Endothelial cell of umbilical vein (primary cell): Measurements from ENCODE around the gene COL18A1. TPM values are rescaled to one million over a fixed set of nuclear protein-coding genes. Genes with fewer than 3 reads are reported as not detected.

ENCODE experiments used
- BruUV-seq: library from RNA; stranded (reverse); fragments of 400-500 nt; replicated peaks from 2 replicates; lab custom pipeline; 2021; lab: Mats Ljungman, UMichigan
- CTCF ChIA-PET: fragments of 300-600, 350-600 bp; sonication (Branson Sonifier 250); formaldehyde crosslinking; loops from one replicate; lab custom pipeline; 2021; ENCODE audit warnings: antibody characterized with exemption, inconsistent platforms; lab: Charles Lee
- POLR2A ChIA-PET: fragments of 300-600, 350-600 bp; sonication (Branson Sonifier 250); formaldehyde crosslinking; loops from one replicate; lab custom pipeline; 2021; ENCODE audit warnings: antibody characterized with exemption, inconsistent platforms; lab: Charles Lee
- DNase-seq: peaks from one replicate; pipeline ENCODE4 v3.0.0-alpha.2; 2011; ENCODE audit warnings: low read depth, low spot score
- FAIRE-seq: peaks from 2 replicates; lab custom pipeline; 2011; peaks lifted over from hg19 to GRCh38; lab: Jason Lieb, UNC
- H2AFZ ChIP-seq: 2 replicates; pipeline ENCODE4 v1.6.0; 2012; ENCODE audit warnings: low read depth, low read length, control low read depth, inconsistent platforms
- H3K27ac ChIP-seq: 2 replicates; pipeline ENCODE4 v1.5.1; 2011; ENCODE audit warnings: low read depth, mild to moderate bottlenecking, control low read depth, low read length, moderate library complexity; ENCODE audit not compliant: insufficient read depth
- H3K27me3 ChIP-seq, 2 experiments: 2 replicates each; pipeline versions ENCODE4 v1.6.0 to v1.6.1; 2011; ENCODE audit warnings: low read length in 2 of 2, mixed read lengths in 1 of 2; ENCODE audit not compliant: control insufficient read depth in 2 of 2, insufficient read depth in 2 of 2
- H3K36me3 ChIP-seq, 2 experiments: 2 replicates in 1 of 2; 3 replicates in 1 of 2; pipeline ENCODE4 v1.5.1; 2011; ENCODE audit warnings: low read length in 2 of 2, mild to moderate bottlenecking in 1 of 2, moderate library complexity in 1 of 2; ENCODE audit not compliant: control insufficient read depth in 2 of 2, insufficient read depth in 2 of 2; ENCODE audit errors: extremely low read depth in 1 of 2
- H3K4me1 ChIP-seq: 3 replicates; pipeline ENCODE4 v1.5.1; 2011; ENCODE audit warnings: mild to moderate bottlenecking, low read length; ENCODE audit not compliant: control insufficient read depth, insufficient read depth; ENCODE audit errors: extremely low read depth
- H3K4me2 ChIP-seq: 2 replicates; pipeline ENCODE4 v1.6.1; 2011; ENCODE audit warnings: low read length, control low read depth, mixed read lengths; ENCODE audit not compliant: insufficient read depth
- H3K4me3 ChIP-seq, 3 experiments: fragments of 200-600 bp in 1 of 3; sonication (generic), shearing (Covaris generic) in 1 of 3; replicated peaks in 1 of 3; 2 replicates each; pipeline ENCODE4 v1.5.1; 2011 to 2016; ENCODE audit warnings: control low read depth in 3 of 3, low read length in 3 of 3, mild to moderate bottlenecking in 2 of 3, inconsistent platforms in 1 of 3, low read depth in 1 of 3, moderate library complexity in 1 of 3; ENCODE audit not compliant: insufficient read depth in 1 of 3
- H3K79me2 ChIP-seq: 2 replicates; pipeline ENCODE4 v1.6.0; 2012; ENCODE audit warnings: low read length, inconsistent platforms; ENCODE audit not compliant: control insufficient read depth, insufficient read depth
- H3K9ac ChIP-seq: replicated peaks from 2 replicates; pipeline ENCODE3; 2011; ENCODE audit warnings: low read length, control low read depth; ENCODE audit not compliant: insufficient read depth; ENCODE audit errors: extremely low read depth
- H3K9me1 ChIP-seq: replicated peaks from 3 replicates; pipeline ENCODE4 v1.6.0; 2011; ENCODE audit warnings: mild to moderate bottlenecking, low read length; ENCODE audit not compliant: control insufficient read depth, insufficient read depth; ENCODE audit errors: extremely low read depth
- H3K9me3 ChIP-seq: replicated peaks from 2 replicates; pipeline ENCODE4 v1.5.1; 2012; ENCODE audit warnings: low read length, inconsistent platforms; ENCODE audit not compliant: control insufficient read depth, insufficient read depth
- H4K20me1 ChIP-seq: replicated peaks from 2 replicates; pipeline ENCODE3; 2011; ENCODE audit warnings: mild to moderate bottlenecking, low read length; ENCODE audit not compliant: control insufficient read depth, insufficient read depth; ENCODE audit errors: extremely low read depth
- EZH2 ChIP-seq: IDR thresholded peaks from 2 replicates; pipeline ENCODE4 v1.6.1; 2012; ENCODE audit warnings: borderline replicate concordance, low read depth, mild to moderate bottlenecking, moderate library complexity, low read length, inconsistent platforms; ENCODE audit not compliant: severe bottlenecking
- FOS ChIP-seq: IDR thresholded peaks from 2 replicates; pipeline ENCODE4 v1.6.1; 2011; ENCODE audit warnings: mild to moderate bottlenecking, low read length, moderate library complexity, borderline replicate concordance; ENCODE audit not compliant: insufficient read depth
- GATA2 ChIP-seq: IDR thresholded peaks from 2 replicates; pipeline ENCODE4 v1.7.0; 2011; ENCODE audit warnings: low read depth, mild to moderate bottlenecking, moderate library complexity, mixed read lengths, low read length; ENCODE audit not compliant: insufficient read length, insufficient read depth
- JUN ChIP-seq: IDR thresholded peaks from 2 replicates; pipeline ENCODE4 v1.6.1; 2011; ENCODE audit warnings: borderline replicate concordance, low read depth; ENCODE audit not compliant: insufficient read length, insufficient read depth
- MYC ChIP-seq: IDR thresholded peaks from one replicate; pipeline ENCODE4 v1.6.1; 2011; ENCODE audit warnings: mild to moderate bottlenecking, low read depth, low read length
- POLR2A ChIP-seq: IDR thresholded peaks from 2 replicates; pipeline ENCODE4 v1.6.1; 2012; ENCODE audit warnings: low read depth, mild to moderate bottlenecking, control low read depth, low read length
- POLR2AphosphoS5 ChIP-seq: IDR thresholded peaks from 2 replicates; pipeline ENCODE4 v1.6.1; 2012; ENCODE audit warnings: low read depth, mild to moderate bottlenecking, control low read depth, low read length, moderate library complexity; ENCODE audit not compliant: insufficient read depth
- dilution Hi-C: fragments of 300-500 bp; cut with MboI; formaldehyde crosslinking; loops from one replicate; pipeline ENCODE4 v1.15.0; 2019; ENCODE audit warnings: low sequenced_read_pairs; ENCODE audit not compliant: extremely low pct_ligation_motif_present
- intact Hi-C: fragments of 100-400 bp; cut with micrococcal nuclease; formaldehyde crosslinking; loops from one replicate; pipeline ENCODE4 v1.10.0; 2022
- polyA plus RNA-seq, 4 experiments: library from polyadenylated mRNA; depleted of rRNA in 3 of 4; stranded (reverse) in 3 of 4; unstranded in 1 of 4; fragments of >200 nt; gene quantifications; 2 replicates each; pipeline versions ENCODE4 v1.2.1 to v1.2.3, GENCODE V29; 2011 to 2012; ENCODE audit warnings: missing spikeins in 1 of 4
- total RNA-seq: library from RNA; stranded (reverse); gene quantifications from 2 replicates; pipeline ENCODE4 v1.2.3, GENCODE V29; 2021
- TF ChIP-seq, protein P1 (sequence below): IDR thresholded peaks from 2 replicates; pipeline ENCODE4 v1.6.1; 2011; ENCODE audit not compliant: insufficient read depth, insufficient read length
- TF ChIP-seq, protein P2 (sequence below), 2 donors: IDR thresholded peaks; 1 replicate in 1 of 2; 2 replicates in 1 of 2; pipeline ENCODE4 v1.5.1; 2011; ENCODE audit warnings: low read length in 2 of 2, mild to moderate bottlenecking in 2 of 2, moderate library complexity in 2 of 2, control low read depth in 1 of 2, inconsistent platforms in 1 of 2, low read depth in 1 of 2; ENCODE audit not compliant: insufficient read depth in 1 of 2; ENCODE audit errors: extremely low read depth in 1 of 2

The COL18A1 gene
- total and polyA plus RNA-seq, 2 donors (not counting 3 experiments of a cell fraction or from before 2014, with no cell fraction given) = 198 to 252 TPM

DNA sequence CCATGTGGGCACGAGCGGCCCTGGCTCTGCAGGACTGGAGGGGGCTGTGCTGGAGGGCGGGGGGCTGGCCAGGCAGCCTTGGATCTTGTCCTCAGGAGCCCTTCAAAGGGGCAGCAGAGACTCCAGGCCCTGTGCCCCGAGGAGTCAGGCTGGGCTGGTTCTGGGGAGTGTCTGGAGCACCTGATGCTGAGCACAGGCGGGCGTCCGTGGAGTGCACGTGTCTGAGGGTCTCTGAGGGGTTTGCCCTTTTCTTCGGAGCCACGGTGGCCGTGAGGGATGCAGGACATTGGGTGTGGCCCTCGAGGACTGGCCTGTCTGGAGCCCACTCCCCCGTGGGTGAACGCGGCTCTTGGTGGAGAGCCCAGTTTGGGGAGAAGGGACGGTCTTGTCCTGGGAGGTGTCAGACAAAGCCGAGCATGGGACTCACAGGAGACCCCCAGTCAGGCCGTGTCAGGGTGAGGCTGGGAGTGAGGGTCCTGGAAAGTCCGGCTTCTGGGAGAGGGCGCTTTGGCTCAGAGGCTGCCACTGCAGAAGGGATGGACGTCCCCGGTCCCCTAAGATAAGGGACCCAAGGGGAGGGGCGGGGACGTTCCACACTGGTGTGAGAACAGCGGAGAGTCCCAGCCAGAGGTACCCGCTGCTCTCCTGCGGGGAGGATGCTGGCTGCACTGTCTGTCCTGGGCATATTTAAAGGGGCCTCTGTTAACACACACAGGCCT lies 60.8 kb downstream of the COL18A1 start:
- H3K9me3 ChIP-seq = no peaks in the 10 kb centered on the region
- no peak for DNase-seq
- no peak overlapping the region for H3K4me2 ChIP-seq
- peaks cover 3 to 12% of the 10 kb centered on the region in 2 experiments for H3K36me3 ChIP-seq
- H2AFZ ChIP-seq = no peak overlapping the region
- no peak overlapping the region for H3K9ac ChIP-seq
- H3K79me2 ChIP-seq = peaks cover 40% of the 10 kb centered on the region
- dilution Hi-C loops = no loop called here
- CTCF ChIA-PET = no interaction called here
- no peak for FAIRE-seq
- TF ChIP-seq JUN = no peak
- no peak for TF ChIP-seq GATA2
- TF ChIP-seq, protein P1, sequence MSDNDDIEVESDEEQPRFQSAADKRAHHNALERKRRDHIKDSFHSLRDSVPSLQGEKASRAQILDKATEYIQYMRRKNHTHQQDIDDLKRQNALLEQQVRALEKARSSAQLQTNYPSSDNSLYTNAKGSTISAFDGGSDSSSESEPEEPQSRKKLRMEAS = no peak
- TF ChIP-seq FOS = no peak
- no peak for TF ChIP-seq MYC
- TF ChIP-seq EZH2 = no peak
- TF ChIP-seq, protein P2, sequence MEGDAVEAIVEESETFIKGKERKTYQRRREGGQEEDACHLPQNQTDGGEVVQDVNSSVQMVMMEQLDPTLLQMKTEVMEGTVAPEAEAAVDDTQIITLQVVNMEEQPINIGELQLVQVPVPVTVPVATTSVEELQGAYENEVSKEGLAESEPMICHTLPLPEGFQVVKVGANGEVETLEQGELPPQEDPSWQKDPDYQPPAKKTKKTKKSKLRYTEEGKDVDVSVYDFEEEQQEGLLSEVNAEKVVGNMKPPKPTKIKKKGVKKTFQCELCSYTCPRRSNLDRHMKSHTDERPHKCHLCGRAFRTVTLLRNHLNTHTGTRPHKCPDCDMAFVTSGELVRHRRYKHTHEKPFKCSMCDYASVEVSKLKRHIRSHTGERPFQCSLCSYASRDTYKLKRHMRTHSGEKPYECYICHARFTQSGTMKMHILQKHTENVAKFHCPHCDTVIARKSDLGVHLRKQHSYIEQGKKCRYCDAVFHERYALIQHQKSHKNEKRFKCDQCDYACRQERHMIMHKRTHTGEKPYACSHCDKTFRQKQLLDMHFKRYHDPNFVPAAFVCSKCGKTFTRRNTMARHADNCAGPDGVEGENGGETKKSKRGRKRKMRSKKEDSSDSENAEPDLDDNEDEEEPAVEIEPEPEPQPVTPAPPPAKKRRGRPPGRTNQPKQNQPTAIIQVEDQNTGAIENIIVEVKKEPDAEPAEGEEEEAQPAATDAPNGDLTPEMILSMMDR (IDR thresholded peaks at IDR 0.05; ENCODE audit: extremely low read depth in 1 of 2, insufficient read depth in 1 of 2, low read depth in 1 of 2, low read length in 2 of 2) = no peak
- no peak for TF ChIP-seq POLR2AphosphoS5
- no peak for TF ChIP-seq POLR2A
- peaks cover 13% of the 10 kb centered on the region for H3K4me1 ChIP-seq
- H3K4me3 ChIP-seq = no peak overlapping the region
- POLR2A ChIA-PET = no interaction called here
- H3K27me3 ChIP-seq = no peaks in the 10 kb centered on the region
- no peak overlapping the region for H3K27ac ChIP-seq
- intact Hi-C loops = no loop called here
- BruUV-seq = no TSS peak
- no peaks in the 10 kb centered on the region for H3K9me1 ChIP-seq
- no peaks in the 10 kb centered on the region for H4K20me1 ChIP-seq
